B cell (primary cell): Measurements from ENCODE around the gene GPR142. TPM values are rescaled to one million over a fixed set of nuclear protein-coding genes. Genes with fewer than 3 reads are reported as not detected.
A peak's percentile ranks its signal among the peaks of the same experiment; 100 is the strongest.

Source experiments
- ATAC-seq: fragments of 200-7000 bp; cut with Tn5 transposase; one replicate; pipeline ENCODE4 v1.10.0; 2021; ENCODE audit warnings: low read depth, mild to moderate bottlenecking, moderate number of reproducible peaks, moderate library complexity
- CTCF ChIA-PET: fragments of 350-600 bp; sonication (Branson Sonifier 250); formaldehyde crosslinking; loops from one replicate; lab custom pipeline; 2021; ENCODE audit warnings: antibody characterized with exemption, inconsistent platforms; lab: Charles Lee
- POLR2A ChIA-PET: fragments of 350-600 bp; sonication (Branson Sonifier 250); formaldehyde crosslinking; loops from one replicate; lab custom pipeline; 2021; ENCODE audit warnings: antibody characterized with exemption; lab: Charles Lee
- DNase-seq: peaks from one replicate; pipeline ENCODE4 v3.0.0; 2013
- H2AFZ ChIP-seq: 2 replicates; pipeline ENCODE4 v1.6.1; 2012; ENCODE audit warnings: mild to moderate bottlenecking, low read depth, low read length; ENCODE audit not compliant: insufficient read depth, poor library complexity, severe bottlenecking
- H3K27ac ChIP-seq, 2 donors: 1 replicate in 1 of 2; 2 replicates in 1 of 2; pipeline ENCODE4 v1.5.1; 2012 to 2013; ENCODE audit warnings: low read length in 2 of 2, mild to moderate bottlenecking in 2 of 2, moderate library complexity in 1 of 2
- H3K27me3 ChIP-seq, 4 experiments: fragments of 200-600 bp in 1 of 4; sonication (generic) in 1 of 4; replicated peaks in 1 of 4; 1 replicate in 2 of 4; 2 replicates in 2 of 4; pipeline versions ENCODE4 v1.6.1 to v1.7.0; 2013 to 2016; ENCODE audit warnings: low read length in 3 of 4, mild to moderate bottlenecking in 2 of 4, mixed read lengths in 1 of 4, moderate library complexity in 1 of 4; ENCODE audit not compliant: insufficient read depth in 4 of 4, control insufficient read depth in 3 of 4; ENCODE audit errors: control extremely low read depth in 1 of 4
- H3K36me3 ChIP-seq, 2 experiments: replicated peaks in 1 of 2; 1 replicate in 1 of 2; 2 replicates in 1 of 2; pipeline versions ENCODE4 v1.6.1 to v1.7.1; 2013; ENCODE audit warnings: low read length in 1 of 2; ENCODE audit not compliant: insufficient read depth in 2 of 2, control insufficient read depth in 1 of 2; ENCODE audit errors: control extremely low read depth in 1 of 2, extremely low read depth in 1 of 2
- H3K4me1 ChIP-seq, 2 donors: fragments of 200-600 bp in 1 of 2; sonication (generic) in 1 of 2; 1 replicate in 1 of 2; 2 replicates in 1 of 2; pipeline versions ENCODE4 v1.5.1 to v1.6.1; 2013 to 2017; ENCODE audit warnings: low read length in 2 of 2; ENCODE audit not compliant: control insufficient read depth in 2 of 2, insufficient read depth in 2 of 2
- H3K4me2 ChIP-seq: replicated peaks from 2 replicates; pipeline ENCODE3; 2012; ENCODE audit warnings: mild to moderate bottlenecking, low read depth, low read length; ENCODE audit not compliant: poor library complexity, severe bottlenecking
- H3K4me3 ChIP-seq, 5 experiments: fragments of 200-600 bp in 1 of 5; sonication (generic) in 1 of 5; 1 replicate in 3 of 5; 2 replicates in 2 of 5; pipeline versions ENCODE4 v1.5.1 to v1.7.0; 2011 to 2016; ENCODE audit warnings: low read length in 4 of 5, mild to moderate bottlenecking in 4 of 5, low read depth in 2 of 5, control low read depth in 1 of 5, moderate library complexity in 1 of 5; ENCODE audit not compliant: insufficient read depth in 1 of 5; ENCODE audit errors: control extremely low read depth in 1 of 5, extremely low read depth in 1 of 5
- H3K79me2 ChIP-seq: fragments of 200-600 bp; sonication (generic); one replicate; pipeline ENCODE4 v1.6.0; 2016; ENCODE audit warnings: low read length; ENCODE audit not compliant: control insufficient read depth, insufficient read depth
- H3K9ac ChIP-seq: fragments of 200-600 bp; sonication (generic); 2 replicates; pipeline ENCODE4 v1.6.1; 2017; ENCODE audit warnings: mild to moderate bottlenecking, low read length, moderate library complexity
- H3K9me3 ChIP-seq, 3 donors: one replicate each; pipeline versions ENCODE4 v1.6.1 to v1.7.1; 2013; ENCODE audit warnings: low read length in 2 of 3; ENCODE audit not compliant: control insufficient read depth in 2 of 3, insufficient read depth in 1 of 3; ENCODE audit errors: control extremely low read depth in 1 of 3
- H4K20me1 ChIP-seq: 2 replicates; pipeline ENCODE4 v1.6.0; 2012; ENCODE audit warnings: mild to moderate bottlenecking, low read length; ENCODE audit not compliant: insufficient read depth, control insufficient read depth, poor library complexity, severe bottlenecking
- H3K27ac Mint-ChIP-seq: one replicate; pipeline ENCODE4 v1.8.0; 2021; ENCODE audit warnings: mixed read lengths
- H3K27me3 Mint-ChIP-seq: one replicate; pipeline ENCODE4 v1.8.0; 2021; ENCODE audit warnings: mixed read lengths
- H3K4me1 Mint-ChIP-seq: one replicate; pipeline ENCODE4 v1.8.0; 2021; ENCODE audit warnings: mixed read lengths
- H3K4me3 Mint-ChIP-seq: one replicate; pipeline ENCODE4 v1.8.0; 2021; ENCODE audit warnings: mixed read lengths
- H3K9me3 Mint-ChIP-seq: one replicate; pipeline ENCODE4 v1.8.0; 2022; ENCODE audit warnings: mixed read lengths; ENCODE audit not compliant: insufficient read depth
- EZH2 ChIP-seq: IDR thresholded peaks from 2 replicates; pipeline ENCODE4 v1.6.1; 2012; ENCODE audit warnings: borderline replicate concordance, low read depth, mild to moderate bottlenecking, moderate library complexity, low read length; ENCODE audit not compliant: insufficient read depth, poor library complexity, severe bottlenecking
- WGBS: methylation state at CpG from one replicate; pipeline ENCODE4 v1.1.5; 2013; ENCODE audit warnings: missing lambda C conversion rate; ENCODE audit not compliant: insufficient coverage; 5-methylcytosine and 5-hydroxymethylcytosine counted together
- intact Hi-C: fragments of 100-400 bp; cut with micrococcal nuclease; formaldehyde crosslinking; loops from one replicate; pipeline ENCODE4 v1.10.0; 2022
- polyA plus RNA-seq: library from polyadenylated mRNA; depleted of rRNA; stranded (reverse); fragments of >200 nt; gene quantifications from 2 replicates; pipeline ENCODE4 v1.2.3, GENCODE V29; 2012
- total RNA-seq, 2 donors: library from RNA; stranded (reverse); fragments of 120-200 nt in 1 of 2; gene quantifications; 1 replicate in 1 of 2; 2 replicates in 1 of 2; pipeline versions ENCODE4 v1.2.3 to v1.2.4, GENCODE V29; 2013 to 2022
- TF ChIP-seq, protein P1 (sequence below): fragments of 200-600 bp; IDR thresholded peaks from one replicate; pipeline ENCODE4 v1.8.0; 2022; ENCODE audit warnings: antibody characterized with exemption, mild to moderate bottlenecking

The GPR142 gene
- total and polyA plus RNA-seq, 2 donors (not counting 1 experiment from before 2014, with no cell fraction given): not detected

DNA sequence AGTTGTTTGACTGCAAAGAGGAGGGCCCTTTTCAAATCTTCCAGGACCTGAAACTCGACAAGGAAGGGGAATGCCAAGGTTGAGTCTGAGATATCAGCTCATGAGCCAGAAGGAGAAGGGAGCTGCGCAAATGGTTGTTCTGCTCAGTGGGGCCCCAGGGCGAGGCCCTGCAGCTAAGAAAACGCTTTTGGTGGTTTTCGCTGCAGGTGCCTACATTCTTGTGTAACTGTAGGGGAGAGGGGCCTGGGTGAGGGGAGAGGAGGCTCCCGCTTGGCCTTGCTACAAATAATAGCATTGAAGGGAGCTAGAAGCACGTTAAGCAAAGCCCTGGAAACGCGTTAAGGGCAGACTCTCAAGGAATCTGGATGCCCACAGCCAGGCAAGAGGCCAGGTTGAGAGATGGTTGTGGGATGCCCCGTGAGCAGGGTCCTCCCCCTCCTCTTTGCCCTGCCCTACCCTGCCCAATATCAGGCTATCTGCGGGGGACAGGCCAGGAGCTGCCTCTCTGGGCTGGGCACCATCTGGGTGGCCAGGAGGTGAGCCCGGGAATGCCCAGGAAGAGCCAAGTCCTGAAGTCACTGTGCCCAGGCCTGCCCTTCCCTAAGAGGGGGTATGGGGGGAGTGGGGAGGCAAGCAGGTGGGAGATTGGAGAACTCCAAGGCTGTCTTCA lies 21.9 kb downstream of the GPR142 start:
- no peak overlapping the region for H3K4me3 Mint-ChIP-seq
- no peaks in the 10 kb centered on the region for H3K9me3 Mint-ChIP-seq
- Histone ChIP-seq H3K27me3 (peaks cover 0 to 9% (median 1%) of the 10 kb centered on the region in 4 experiments), H3K9me3 (peaks cover 0 to 10% (median 0%) of the 10 kb centered on the region in 3 donors), H3K4me3 (no peak overlapping the region), H2AFZ (no peak overlapping the region), H3K4me2 (no peak overlapping the region), H3K36me3 (no peaks in the 10 kb centered on the region), H3K9ac (no peak overlapping the region), H3K27ac (no peak overlapping the region), H3K4me1 (no peaks in the 10 kb centered on the region), H3K79me2 (no peaks in the 10 kb centered on the region), H4K20me1 (no peaks in the 10 kb centered on the region)
- ChIA-PET POLR2A (no interaction called here), CTCF (no interaction called here)
- H3K4me1 Mint-ChIP-seq: no peaks in the 10 kb centered on the region
- TF ChIP-seq EZH2: no peak
- TF ChIP-seq, protein P1, sequence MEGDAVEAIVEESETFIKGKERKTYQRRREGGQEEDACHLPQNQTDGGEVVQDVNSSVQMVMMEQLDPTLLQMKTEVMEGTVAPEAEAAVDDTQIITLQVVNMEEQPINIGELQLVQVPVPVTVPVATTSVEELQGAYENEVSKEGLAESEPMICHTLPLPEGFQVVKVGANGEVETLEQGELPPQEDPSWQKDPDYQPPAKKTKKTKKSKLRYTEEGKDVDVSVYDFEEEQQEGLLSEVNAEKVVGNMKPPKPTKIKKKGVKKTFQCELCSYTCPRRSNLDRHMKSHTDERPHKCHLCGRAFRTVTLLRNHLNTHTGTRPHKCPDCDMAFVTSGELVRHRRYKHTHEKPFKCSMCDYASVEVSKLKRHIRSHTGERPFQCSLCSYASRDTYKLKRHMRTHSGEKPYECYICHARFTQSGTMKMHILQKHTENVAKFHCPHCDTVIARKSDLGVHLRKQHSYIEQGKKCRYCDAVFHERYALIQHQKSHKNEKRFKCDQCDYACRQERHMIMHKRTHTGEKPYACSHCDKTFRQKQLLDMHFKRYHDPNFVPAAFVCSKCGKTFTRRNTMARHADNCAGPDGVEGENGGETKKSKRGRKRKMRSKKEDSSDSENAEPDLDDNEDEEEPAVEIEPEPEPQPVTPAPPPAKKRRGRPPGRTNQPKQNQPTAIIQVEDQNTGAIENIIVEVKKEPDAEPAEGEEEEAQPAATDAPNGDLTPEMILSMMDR: no peak
- WGBS: 76% methylated on average over 7 of the region's 12 CpGs
- H3K27me3 Mint-ChIP-seq: peaks cover 13% of the 10 kb centered on the region
- intact Hi-C loops: no loop called here
- H3K27ac Mint-ChIP-seq: no peak overlapping the region
- no peak for DNase-seq
- ATAC-seq: no peak

DNA sequence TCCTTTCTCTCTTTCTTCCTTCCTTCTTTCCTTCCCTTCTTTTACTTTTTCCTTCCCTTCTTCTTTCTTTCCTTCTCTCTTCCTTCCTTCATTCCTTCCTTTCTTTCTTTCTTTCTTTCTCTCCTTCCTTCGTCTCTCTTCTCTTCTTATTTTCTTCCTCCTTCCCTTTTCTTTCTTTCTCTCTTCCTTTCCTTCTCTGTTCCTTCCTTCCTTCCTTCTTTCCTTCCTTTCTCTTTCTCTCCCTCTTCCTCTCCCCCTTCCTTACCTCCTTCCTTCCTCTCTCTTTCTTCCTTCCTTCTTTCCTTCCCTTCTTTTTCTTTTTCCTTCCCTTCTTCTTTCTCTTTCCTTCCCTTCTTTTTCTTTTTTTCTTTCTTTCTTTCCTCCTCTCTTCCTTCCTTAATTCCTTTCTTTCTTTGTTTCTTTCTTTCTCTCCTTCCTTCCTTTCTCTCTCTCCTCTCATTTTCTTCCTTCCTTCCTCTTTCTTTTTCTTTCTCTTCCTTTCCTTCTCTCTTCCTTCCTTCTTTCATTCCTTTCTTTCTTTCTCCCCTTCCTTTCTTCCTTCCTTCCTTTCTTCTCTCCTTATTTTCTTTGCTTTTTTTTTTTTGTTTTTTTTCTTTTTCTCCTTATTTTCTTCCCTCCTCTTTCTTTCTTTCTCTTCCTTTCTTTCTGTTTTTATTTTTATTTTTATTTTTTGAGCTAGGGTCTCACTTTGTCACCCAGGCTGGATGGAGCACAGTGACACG lies 22.8 kb downstream of the GPR142 start:
- no peak overlapping the region for H2AFZ ChIP-seq
- Mint-ChIP-seq H3K9me3 (no peaks in the 10 kb centered on the region), H3K27me3 (peaks cover 9% of the 10 kb centered on the region), H3K27ac (no peak overlapping the region), H3K4me1 (no peaks in the 10 kb centered on the region), H3K4me3 (no peak overlapping the region)
- ATAC-seq (no peak), DNase-seq (no peak)
- H3K36me3 ChIP-seq: no peaks in the 10 kb centered on the region
- H3K27ac ChIP-seq: no peak overlapping the region
- POLR2A ChIA-PET: interaction anchor here (0.8 kb wide), 1 partner anchor 133 kb away, joined by 8 read pairs; no protein-coding TSS in a partner anchor
- H3K9me3 ChIP-seq: peaks cover 0 to 10% (median 0%) of the 10 kb centered on the region in 3 donors
- no peaks in the 10 kb centered on the region for H3K4me1 ChIP-seq
- CTCF ChIA-PET: interaction anchor here (1.8 kb wide), 1 partner anchor 11 kb away, joined by 8 read pairs; no protein-coding TSS in a partner anchor
- no peak overlapping the region for H3K4me3 ChIP-seq
- H3K9ac ChIP-seq: no peak overlapping the region
- peaks cover 0 to 9% (median 2%) of the 10 kb centered on the region in 4 experiments for H3K27me3 ChIP-seq
- H4K20me1 ChIP-seq: no peaks in the 10 kb centered on the region
- H3K79me2 ChIP-seq: no peaks in the 10 kb centered on the region
- WGBS: 90% methylated on average over 1 of the region's 2 CpGs
- TF ChIP-seq EZH2: no peak
- TF ChIP-seq, protein P1: peak; percentile 31
- no peak overlapping the region for H3K4me2 ChIP-seq
- intact Hi-C loops: no loop called here
